Prostate gland (tissue), 2 donors: ENCODE measurements around the gene CCDC112. TPM values are rescaled to one million over a fixed set of nuclear protein-coding genes. Genes with fewer than 3 reads are reported as not detected.
A peak's percentile ranks its signal among the peaks of the same experiment; 100 is the strongest.
"Not testable (repeated sequence)": the region's sequence is repeated elsewhere in the genome, so short reads cannot be mapped to it uniquely, and the experiment has no call there.

Experiments
- DNase-seq: peaks from one replicate; pipeline ENCODE4 v3.0.0-alpha.2; 2019; ENCODE audit warnings: low spot score
- H3K27ac ChIP-seq, 2 donors: fragments of 200-600 bp; sonication (generic); 2 replicates each; pipeline ENCODE4 v1.5.1; 2017 to 2019
- H3K27me3 ChIP-seq: fragments of 200-600 bp; sonication (generic); replicated peaks from 2 replicates; pipeline ENCODE4 v1.5.1; 2019; ENCODE audit not compliant: insufficient read depth
- H3K36me3 ChIP-seq, 2 donors: fragments of 200-600 bp; sonication (generic); 1 replicate in 1 of 2; 2 replicates in 1 of 2; pipeline versions ENCODE4 v1.5.1 to v1.8.1; 2017 to 2019
- H3K4me1 ChIP-seq: fragments of 200-600 bp; sonication (generic); replicated peaks from 2 replicates; pipeline ENCODE4 v1.5.1; 2019
- H3K4me3 ChIP-seq, 2 donors: fragments of 200-600 bp; sonication (generic); 2 replicates each; pipeline ENCODE4 v1.5.1; 2017 to 2019
- H3K9me3 ChIP-seq: fragments of 200-600 bp; sonication (generic); 2 replicates; pipeline ENCODE4 v1.5.1; 2017
- CTCF ChIP-seq, 4 experiments: fragments of 200-600 bp in 2 of 4; fragments of 450-650 bp in 2 of 4; sonication (generic) in 2 of 4; IDR thresholded peaks; 1 replicate in 3 of 4; 2 replicates in 1 of 4; pipeline ENCODE4 v1.5.1; 2016 to 2019; ENCODE audit warnings: antibody characterized with exemption in 4 of 4, mild to moderate bottlenecking in 2 of 4, moderate library complexity in 2 of 4
- POLR2A ChIP-seq: fragments of 450-650 bp; IDR thresholded peaks from one replicate; pipeline ENCODE4 v1.6.1; 2016; ENCODE audit warnings: antibody characterized with exemption, mild to moderate bottlenecking
- POLR2AphosphoS5 ChIP-seq: sonication (generic); formaldehyde crosslinking; IDR thresholded peaks from one replicate; pipeline ENCODE4 v1.6.1; 2017; ENCODE audit warnings: antibody characterized with exemption
- WGBS: methylation state at CpG from one replicate; pipeline ENCODE4 v1.1.5; 2018; 5-methylcytosine and 5-hydroxymethylcytosine counted together
- intact Hi-C: fragments of 100-400 bp; cut with DNase I; formaldehyde crosslinking; loops from one replicate; pipeline ENCODE4 v1.14.2; 2022
- total RNA-seq, 2 donors: library from RNA; depleted of rRNA; stranded (reverse); fragments of >200 nt; gene quantifications; one replicate each; pipeline ENCODE4 v1.1.0, GENCODE V29; 2016

Gene CCDC112
- total RNA-seq, 2 donors from 2014 or later, result 9.4 to 12.9 TPM

DNA sequence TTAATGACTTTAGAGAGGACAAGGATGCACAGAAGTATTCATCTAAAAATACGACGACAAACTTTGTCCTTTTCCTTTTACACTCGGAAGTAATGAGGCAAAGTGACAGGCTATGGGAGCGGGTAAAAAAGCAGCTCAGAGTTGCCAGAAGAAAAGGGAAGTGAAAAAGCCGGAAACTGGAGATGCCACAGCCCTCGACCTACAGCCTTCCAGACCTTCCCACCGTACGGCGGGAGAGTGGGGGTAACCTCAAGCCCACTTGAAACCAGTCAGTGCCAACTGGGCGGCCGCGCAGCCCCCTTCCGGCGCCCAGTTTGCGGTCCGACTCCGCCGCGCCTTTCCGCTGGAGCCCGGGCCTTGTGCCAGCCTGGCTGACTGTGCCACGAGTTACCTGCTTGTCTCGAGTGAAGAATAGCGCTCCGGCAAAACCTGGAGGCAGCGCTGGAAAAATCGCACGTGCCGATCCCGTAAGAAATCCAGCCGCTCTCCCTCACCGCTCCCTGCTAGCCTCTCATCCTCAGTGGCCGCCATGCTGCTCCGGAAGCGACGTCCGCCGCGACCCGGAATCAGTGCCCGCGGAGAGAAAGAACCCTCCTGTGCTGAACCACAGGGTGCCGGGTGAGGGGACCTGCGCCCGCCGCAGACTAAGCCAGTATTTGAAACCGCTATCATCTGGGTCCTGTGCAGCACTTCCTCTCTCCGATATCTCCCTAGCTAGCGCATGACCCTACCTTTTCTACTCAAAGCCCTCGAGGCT lies 34.0 kb downstream of the CCDC112 start, which contains the start of gene PGGT1B:
Gene PGGT1B (minus strand): TSS at position 557 of the 757 bp plus-strand sequence. CDS start 26 bp downstream, at position 531.
- peaks cover 3% of the 10 kb centered on the region for H3K4me1 ChIP-seq
- H3K27me3 ChIP-seq, result no peaks in the 10 kb centered on the region
- TF ChIP-seq CTCF (IDR thresholded peaks at IDR 0.05), result no peak
- TF ChIP-seq POLR2A, result no peak
- no peak for TF ChIP-seq POLR2AphosphoS5
- no peaks in the 10 kb centered on the region for H3K9me3 ChIP-seq
- intact Hi-C loops, result no loop called here
- H3K27ac ChIP-seq, result peak within 1 kb of the TSS; percentile 82 to 84
- DNase-seq, result peak; percentile 53
- H3K4me3 ChIP-seq, result peak within 1 kb of the TSS; percentile 82 to 87
- WGBS, result 1% methylated on average over 48 of the region's 50 CpGs
- H3K36me3 ChIP-seq, result no peaks in the 10 kb centered on the region

GRCh38 chr5:115262011-115262320 lies 34.5 kb downstream of the CCDC112 start:
- DNase-seq, result no peak
- H3K4me1 ChIP-seq, result peaks cover 3% of the 10 kb centered on the region
- intact Hi-C loops, result no loop called here

DNA sequence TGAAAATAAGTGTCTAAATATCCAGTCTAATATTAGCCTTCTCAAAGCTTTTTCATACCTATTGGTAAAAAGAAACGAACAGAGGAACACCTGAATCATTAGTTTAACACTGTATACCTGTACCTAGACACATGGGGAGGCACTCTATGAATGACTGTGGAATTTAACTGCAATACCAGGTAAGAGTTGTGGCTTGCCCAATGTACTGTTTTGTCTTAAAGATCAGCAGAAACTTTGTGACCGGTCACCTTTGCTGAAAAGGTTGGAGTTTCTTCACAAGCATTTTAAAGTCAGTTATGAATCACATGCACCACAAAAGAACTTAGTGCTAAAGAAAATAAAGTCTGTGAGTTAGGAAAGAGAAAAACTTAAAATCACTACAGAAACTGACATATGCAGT lies 36.2 kb downstream of the CCDC112 start:
- intact Hi-C loops, result no loop called here
- H3K4me1 ChIP-seq, result peaks cover 3% of the 10 kb centered on the region
- H3K36me3 ChIP-seq, result peaks cover 0 to 3% of the 10 kb centered on the region in 2 donors
- H3K27me3 ChIP-seq, result no peaks in the 10 kb centered on the region
- WGBS, result 74% methylated on average over 2 of the region's 2 CpGs
- H3K27ac ChIP-seq, result no peak overlapping the region
- H3K9me3 ChIP-seq, result no peaks in the 10 kb centered on the region
- TF ChIP-seq POLR2AphosphoS5 (no peak), POLR2A (no peak), CTCF (IDR thresholded peaks at IDR 0.05) (no peak)
- no peak for DNase-seq
- H3K4me3 ChIP-seq, result no peak overlapping the region

More at GRCh38 chr5:115262011-115262320, 34.5 kb downstream of the CCDC112 start:
- Histone ChIP-seq H3K9me3 (no peaks in the 10 kb centered on the region), H3K36me3 (no peaks in the 10 kb centered on the region), H3K4me3 (peak overlapping the region; percentile 82 to 87), H3K27me3 (no peaks in the 10 kb centered on the region), H3K27ac (peak overlapping the region; percentile 82 to 84)
- no peak for TF ChIP-seq POLR2A
- no peak for TF ChIP-seq POLR2AphosphoS5
- no peak for TF ChIP-seq CTCF (IDR thresholded peaks at IDR 0.05)
- WGBS, result 2% methylated on average over 8 of the region's 8 CpGs

DNA sequence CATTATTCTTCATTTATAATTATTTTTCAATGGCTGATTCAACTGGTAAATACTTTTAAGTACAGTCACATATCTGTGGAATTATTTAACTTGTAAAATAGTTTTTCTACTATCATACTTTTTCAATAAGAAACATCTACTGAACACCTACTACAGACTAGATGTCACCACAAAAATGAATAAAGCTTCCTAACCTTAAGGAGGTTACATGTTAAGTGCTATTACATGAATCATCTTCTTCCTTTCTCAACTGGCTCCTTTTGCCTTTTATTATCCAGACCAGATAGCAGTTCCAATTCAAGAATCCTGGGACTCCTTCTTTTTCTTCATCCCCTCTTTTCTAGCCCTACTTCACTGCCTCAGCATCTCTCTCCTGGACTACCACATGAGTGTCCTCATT lies 38.5 kb downstream of the CCDC112 start:
- H3K4me1 ChIP-seq, result peaks cover 3% of the 10 kb centered on the region
- TF ChIP-seq POLR2AphosphoS5 (no peak), POLR2A (no peak), CTCF (IDR thresholded peaks at IDR 0.05) (no peak)
- H3K9me3 ChIP-seq, result no peaks in the 10 kb centered on the region
- intact Hi-C loops, result no loop called here
- H3K27me3 ChIP-seq, result no peaks in the 10 kb centered on the region
- peaks cover 0 to 3% of the 10 kb centered on the region in 2 donors for H3K36me3 ChIP-seq
- no peak overlapping the region for H3K27ac ChIP-seq
- no peak overlapping the region for H3K4me3 ChIP-seq
- DNase-seq, result no peak

GRCh38 chr5:115249379-115249778 lies 47.1 kb downstream of the CCDC112 start:
- H3K9me3 ChIP-seq, DNase-seq, H3K4me1 ChIP-seq, H3K36me3 ChIP-seq, H3K27me3 ChIP-seq, H3K4me3 ChIP-seq, intact Hi-C loops, H3K27ac ChIP-seq: not testable (repeated sequence)
- WGBS, result 80% methylated on average over 5 of the region's 5 CpGs
